HUES48 (cell line): Measurements from ENCODE around the gene NEK4.

Experiments
- H3K27ac ChIP-seq: one replicate; pipeline ENCODE4 v1.7.0; 2013; ENCODE audit warnings: low read depth, low read length, inconsistent platforms
- H3K27me3 ChIP-seq: 2 replicates; pipeline ENCODE4 v1.6.1; 2013; ENCODE audit warnings: mild to moderate bottlenecking, low read length; ENCODE audit not compliant: control insufficient read depth, insufficient read depth
- H3K36me3 ChIP-seq: 2 replicates; pipeline ENCODE4 v1.6.1; 2013; ENCODE audit warnings: low read length; ENCODE audit not compliant: control insufficient read depth, insufficient read depth
- H3K4me1 ChIP-seq: 2 replicates; pipeline ENCODE4 v1.6.1; 2013; ENCODE audit warnings: mild to moderate bottlenecking, low read length; ENCODE audit not compliant: control insufficient read depth, insufficient read depth
- H3K4me3 ChIP-seq: 2 replicates; pipeline ENCODE4 v1.5.1; 2013; ENCODE audit warnings: mild to moderate bottlenecking, low read depth, low read length
- H3K9ac ChIP-seq: 2 replicates; pipeline ENCODE4 v1.6.1; 2013; ENCODE audit warnings: mild to moderate bottlenecking, low read depth, low read length, moderate library complexity
- H3K9me3 ChIP-seq: 2 replicates; pipeline ENCODE4 v1.6.1; 2013; ENCODE audit warnings: low read length; ENCODE audit not compliant: control insufficient read depth, insufficient read depth

The NEK4 gene

GRCh38 chr3:52805270-52806039 is 34.7 kb upstream of the NEK4 start:
- Histone ChIP-seq H3K36me3 (no peaks in the 10 kb centered on the region), H3K9ac (no peak overlapping the region), H3K27me3 (no peaks in the 10 kb centered on the region), H3K4me1 (no peaks in the 10 kb centered on the region), H3K27ac (no peak overlapping the region), H3K9me3 (no peaks in the 10 kb centered on the region), H3K4me3 (no peak overlapping the region)

- no peaks in the 10 kb centered on the region for H3K4me1 ChIP-seq
- H3K27me3 ChIP-seq: no peaks in the 10 kb centered on the region
- no peak overlapping the region for H3K4me3 ChIP-seq
- no peak overlapping the region for H3K9ac ChIP-seq
- no peaks in the 10 kb centered on the region for H3K9me3 ChIP-seq
- H3K36me3 ChIP-seq: no peaks in the 10 kb centered on the region
- H3K27ac ChIP-seq: no peak overlapping the region
These were observed 31.1 kb upstream of the NEK4 start for GRCh38 chr3:52801839-52802238.

- no peak overlapping the region for H3K4me3 ChIP-seq
- H3K9ac ChIP-seq: no peak overlapping the region
- H3K36me3 ChIP-seq: no peaks in the 10 kb centered on the region
- H3K4me1 ChIP-seq: no peaks in the 10 kb centered on the region
- no peaks in the 10 kb centered on the region for H3K27me3 ChIP-seq
- H3K27ac ChIP-seq: no peak overlapping the region
- H3K9me3 ChIP-seq: no peaks in the 10 kb centered on the region
These were observed 29.3 kb upstream of the NEK4 start for GRCh38 chr3:52800079-52800478.

- Histone ChIP-seq H3K4me1 (no peaks in the 10 kb centered on the region), H3K9me3 (no peaks in the 10 kb centered on the region), H3K27ac (no peak overlapping the region), H3K27me3 (no peaks in the 10 kb centered on the region), H3K4me3 (no peak overlapping the region), H3K9ac (no peak overlapping the region), H3K36me3 (no peaks in the 10 kb centered on the region)
These were observed 28.3 kb upstream of the NEK4 start for GRCh38 chr3:52798978-52799476.

GRCh38 chr3:52798376-52798977 is 27.7 kb upstream of the NEK4 start:
- Histone ChIP-seq H3K9me3 (no peaks in the 10 kb centered on the region), H3K9ac (no peak overlapping the region), H3K27ac (no peak overlapping the region), H3K27me3 (no peaks in the 10 kb centered on the region), H3K36me3 (no peaks in the 10 kb centered on the region), H3K4me1 (no peaks in the 10 kb centered on the region), H3K4me3 (no peak overlapping the region)

- H3K4me1 ChIP-seq: no peaks in the 10 kb centered on the region
- H3K9me3 ChIP-seq: no peaks in the 10 kb centered on the region
- no peaks in the 10 kb centered on the region for H3K36me3 ChIP-seq
- no peak overlapping the region for H3K4me3 ChIP-seq
- H3K9ac ChIP-seq: no peak overlapping the region
- no peak overlapping the region for H3K27ac ChIP-seq
- no peaks in the 10 kb centered on the region for H3K27me3 ChIP-seq
These were observed 25.7 kb upstream of the NEK4 start for GRCh38 chr3:52796411-52796810.

- Histone ChIP-seq H3K4me1 (no peaks in the 10 kb centered on the region), H3K9me3 (no peaks in the 10 kb centered on the region), H3K36me3 (no peaks in the 10 kb centered on the region), H3K27me3 (no peaks in the 10 kb centered on the region), H3K9ac (no peak overlapping the region), H3K4me3 (no peak overlapping the region), H3K27ac (no peak overlapping the region)
These were observed 24.7 kb upstream of the NEK4 start for GRCh38 chr3:52795298-52795900.

GRCh38 chr3:52794612-52795099 is 23.9 kb upstream of the NEK4 start, which contains the start of gene ITIH3:
Gene ITIH3 (plus strand): TSS chr3:52794796. CDS start chr3:52794804, 8 bp downstream.
- H3K27ac ChIP-seq: no peak within 1 kb of the TSS
- H3K36me3 ChIP-seq: no peaks in the 10 kb centered on the region
- H3K9me3 ChIP-seq: no peaks in the 10 kb centered on the region
- no peaks in the 10 kb centered on the region for H3K4me1 ChIP-seq
- no peaks in the 10 kb centered on the region for H3K27me3 ChIP-seq
- H3K4me3 ChIP-seq: no peak within 1 kb of the TSS
- H3K9ac ChIP-seq: no peak within 1 kb of the TSS

GRCh38 chr3:52793702-52794611 is 23.2 kb upstream of the NEK4 start:
- no peak overlapping the region for H3K27ac ChIP-seq
- no peaks in the 10 kb centered on the region for H3K9me3 ChIP-seq
- no peak overlapping the region for H3K9ac ChIP-seq
- H3K4me1 ChIP-seq: no peaks in the 10 kb centered on the region
- no peaks in the 10 kb centered on the region for H3K36me3 ChIP-seq
- no peaks in the 10 kb centered on the region for H3K27me3 ChIP-seq
- H3K4me3 ChIP-seq: no peak overlapping the region

GRCh38 chr3:52792961-52793695 is 22.4 kb upstream of the NEK4 start:
- H3K27ac ChIP-seq: no peak overlapping the region
- H3K4me1 ChIP-seq: no peaks in the 10 kb centered on the region
- H3K9ac ChIP-seq: no peak overlapping the region

More at GRCh38 chr3:52792961-52793695, 22.4 kb upstream of the NEK4 start:
- H3K9me3 ChIP-seq: no peaks in the 10 kb centered on the region
- no peaks in the 10 kb centered on the region for H3K36me3 ChIP-seq
- no peaks in the 10 kb centered on the region for H3K27me3 ChIP-seq
- H3K4me3 ChIP-seq: no peak overlapping the region
